ENCODE data around the gene CHL1.

- no peak for TF ChIP-seq CTCF (IDR thresholded peaks at IDR 0.05)
- TF ChIP-seq EZH2 (IDR thresholded peaks at IDR 0.05) = no peak
- TF ChIP-seq EZH2phosphoT487 (IDR thresholded peaks at IDR 0.05) = no peak
These were observed 168.7 kb downstream of the CHL1 start for GRCh38 chr3:365268-365667.
